K562 (cell line): ENCODE results near the gene PIM3. TPM values are rescaled to one million over a fixed set of nuclear protein-coding genes. Genes with fewer than 3 reads are reported as not detected.

Source experiments
- BCOR ChIP-seq: fragments of 450-650 bp; IDR thresholded peaks from 2 replicates; pipeline ENCODE4 v1.6.1; 2016
- FOXA3 ChIP-seq, 2 experiments: fragments of 450-650 bp in 1 of 2; sonication (generic) in 1 of 2; formaldehyde crosslinking; IDR thresholded peaks in 1 of 2; conservative IDR thresholded peaks in 1 of 2; 2 replicates each; pipeline versions ENCODE4 v1.4.0 to v1.8.0; 2020 to 2022; ENCODE audit warnings: mild to moderate bottlenecking in 2 of 2, missing genetic modification reagents in 1 of 2
- L3MBTL2 ChIP-seq: fragments of 450-650 bp; IDR thresholded peaks from 2 replicates; pipeline ENCODE4 v1.6.1; 2016; ENCODE audit warnings: mild to moderate bottlenecking, moderate library complexity
- NCOR1 ChIP-seq: fragments of 450-650 bp; IDR thresholded peaks from 2 replicates; pipeline ENCODE4 v1.6.1; 2016; ENCODE audit warnings: mild to moderate bottlenecking, moderate library complexity
- NFE2L1 ChIP-seq: fragments of 450-650 bp; IDR thresholded peaks from 2 replicates; pipeline ENCODE4 v1.6.1; 2016; ENCODE audit warnings: missing genetic modification characterization, low read depth, mild to moderate bottlenecking, missing compliant biosample characterization, moderate library complexity, borderline replicate concordance
- NFYB ChIP-seq: IDR thresholded peaks from 2 replicates; pipeline ENCODE4 v1.6.1; 2011; ENCODE audit warnings: mild to moderate bottlenecking, moderate library complexity; ENCODE audit not compliant: insufficient read length; ENCODE audit errors: extremely low read depth
- PHF8 ChIP-seq: fragments of 200-600 bp; sonication (generic); IDR thresholded peaks from 2 replicates; pipeline ENCODE4 v1.6.1; 2012; ENCODE audit warnings: mixed run types, mild to moderate bottlenecking, inconsistent platforms, low read length, moderate library complexity, borderline replicate concordance
- POLR3A ChIP-seq: IDR thresholded peaks from 2 replicates; pipeline ENCODE4 v1.6.1; 2011; ENCODE audit warnings: borderline replicate concordance, mild to moderate bottlenecking, moderate library complexity; ENCODE audit not compliant: insufficient read length, insufficient read depth; ENCODE audit errors: extremely low read depth
- PRDM10 ChIP-seq: fragments of 450-650 bp; IDR thresholded peaks from 2 replicates; pipeline ENCODE4 v1.6.1; 2018; ENCODE audit not compliant: partially characterized antibody
- PRMT5 ChIP-seq: sonication (generic); formaldehyde crosslinking; IDR thresholded peaks from 2 replicates; pipeline ENCODE4 v1.5.0; 2020; ENCODE audit warnings: missing genetic modification reagents
- RBFOX2 ChIP-seq: fragments of 200-400 bp; formaldehyde crosslinking; IDR thresholded peaks from 2 replicates; pipeline ENCODE4 v1.6.1; 2017; ENCODE audit warnings: low read depth, mild to moderate bottlenecking, low read length, moderate library complexity
- SMAD4 ChIP-seq: fragments of 250-450 bp; sonication (Bioruptor Pico); conservative IDR thresholded peaks from 2 replicates; pipeline ENCODE4 v1.8.0; 2021; ENCODE audit warnings: inconsistent platforms, mild to moderate bottlenecking, moderate library complexity
- U2AF2 ChIP-seq: fragments of 200-400 bp; formaldehyde crosslinking; optimal IDR thresholded peaks from 2 replicates; pipeline ENCODE3; 2017; ENCODE audit warnings: low read depth, mild to moderate bottlenecking, low read length
- ZBTB5 ChIP-seq: fragments of 450-650 bp; IDR thresholded peaks from 2 replicates; pipeline ENCODE4 v1.6.1; 2017; ENCODE audit warnings: antibody characterized with exemption
- ZNF124 ChIP-seq: sonication (generic); formaldehyde crosslinking; IDR thresholded peaks from 2 replicates; pipeline ENCODE4 v1.8.1; 2022; ENCODE audit warnings: missing genetic modification reagents
- ZNF232 ChIP-seq: sonication (generic); formaldehyde crosslinking; IDR thresholded peaks from 2 replicates; pipeline ENCODE4 v1.8.0; 2022; ENCODE audit warnings: mild to moderate bottlenecking, missing genetic modification reagents
- polyA plus RNA-seq, 8 experiments: library from polyadenylated mRNA; depleted of rRNA in 4 of 8; stranded (reverse) in 5 of 8; unstranded in 3 of 8; fragments of >200 nt; fragmentation: Nextera tagmentation in 2 of 8; fragmentation: Illumina TruSeq in 1 of 8; extraction: Ambion mirVana in 2 of 8; extraction: Trizol in 1 of 8; gene quantifications; 2 replicates each; pipeline versions ENCODE4 v1.2.1 to v1.2.3, GENCODE V29; 2011 to 2014; ENCODE audit warnings: inconsistent platforms in 1 of 8, missing spikeins in 1 of 8
- total RNA-seq, 7 experiments: library from RNA; depleted of rRNA in 6 of 7; stranded (reverse); fragments of >200 nt in 6 of 7; fragmentation: Illumina TruSeq in 2 of 7; extraction: Trizol in 2 of 7; gene quantifications; 2 replicates each; pipeline versions ENCODE4 v1.2.1 to v1.2.3, GENCODE V29; 2011 to 2021; ENCODE audit warnings: low replicate concordance in 1 of 7
- TF ChIP-seq, protein P1 (sequence below), 3 experiments: fragments of 200-800 bp in 1 of 3; sonication (Bioruptor generic) in 1 of 3; sonication (generic) in 1 of 3; formaldehyde crosslinking in 1 of 3; IDR thresholded peaks; 2 replicates each; pipeline versions ENCODE4 v1.6.1 to v1.8.0; 2016 to 2022; ENCODE audit warnings: mild to moderate bottlenecking in 2 of 3, missing compliant biosample characterization in 2 of 3, missing genetic modification characterization in 2 of 3, missing genetic modification reagents in 1 of 3
- TF ChIP-seq, protein P2 (sequence below): fragments of 250-450 bp; sonication (Bioruptor Pico); IDR thresholded peaks from 2 replicates; pipeline ENCODE4 v1.5.0; 2021

Gene PIM3
- total and polyA plus RNA-seq, 9 of the 15 experiments (the other 6 are each of a cell fraction or from before 2014, with no cell fraction given) = 0.24 to 40.5 (median 5.3) TPM

DNA sequence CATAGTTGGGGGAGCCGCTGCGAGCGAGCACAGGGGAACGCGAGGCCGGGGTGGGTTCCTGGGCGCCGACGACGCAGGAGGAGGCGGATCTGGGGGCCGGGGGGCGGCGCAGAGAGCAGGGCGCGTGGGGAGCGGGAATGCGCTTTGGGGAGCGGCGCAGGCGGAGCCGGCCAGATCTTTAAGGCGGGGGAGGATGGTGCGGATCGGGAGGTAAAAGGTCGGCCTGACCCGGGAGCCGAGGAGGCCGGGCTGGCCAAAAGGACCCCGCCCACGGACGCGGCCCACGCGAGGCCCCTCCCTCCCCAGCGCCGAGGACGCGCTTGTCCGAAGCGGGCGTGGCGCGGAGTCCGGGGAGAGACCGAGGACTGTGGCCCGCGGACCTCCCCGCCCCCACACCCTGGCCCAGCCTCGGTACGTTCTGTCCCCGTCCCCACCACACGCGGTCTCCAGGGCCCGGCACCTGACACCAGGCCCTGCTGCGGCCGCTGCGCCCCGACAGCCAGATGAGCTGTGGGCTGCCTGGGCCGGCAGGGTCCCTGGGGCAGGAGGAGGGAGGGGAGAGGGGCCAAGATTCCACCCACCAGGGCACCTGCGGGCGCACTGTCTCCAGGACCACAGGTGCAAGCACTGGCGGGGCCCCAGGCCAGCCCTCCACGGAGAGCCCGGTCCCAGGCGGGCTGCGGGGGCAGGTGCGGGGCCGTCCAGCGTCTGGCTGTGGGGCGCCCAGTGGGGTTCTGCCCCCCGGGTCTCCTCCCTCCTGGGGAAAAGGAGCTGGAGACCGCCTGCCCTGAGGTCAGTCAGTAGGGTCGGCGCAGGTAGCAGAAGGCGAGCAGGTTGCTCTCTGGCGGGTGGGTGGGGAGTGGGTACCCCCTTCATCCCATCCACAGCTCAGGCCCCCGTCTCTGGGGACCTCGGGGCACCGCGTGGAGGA is 10.9 kb downstream of the PIM3 start (continued):
- TF ChIP-seq BCOR = no peak
- no peak for TF ChIP-seq POLR3A
- no peak for TF ChIP-seq PRMT5
- no peak for TF ChIP-seq U2AF2
- TF ChIP-seq NFE2L1 (tag) = no peak
- no peak for TF ChIP-seq FOXA3 (CRISPR knock-in tag; conservative IDR thresholded peaks at IDR 0.05 in 1 of 2, IDR thresholded peaks at IDR 0.05 in 1 of 2)
- TF ChIP-seq, protein P1, sequence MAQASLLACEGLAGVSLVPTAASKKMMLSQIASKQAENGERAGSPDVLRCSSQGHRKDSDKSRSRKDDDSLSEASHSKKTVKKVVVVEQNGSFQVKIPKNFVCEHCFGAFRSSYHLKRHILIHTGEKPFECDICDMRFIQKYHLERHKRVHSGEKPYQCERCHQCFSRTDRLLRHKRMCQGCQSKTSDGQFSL (CRISPR knock-in tag; IDR thresholded peaks at IDR 0.05) = no peak
- TF ChIP-seq, protein P1 (tag; IDR thresholded peaks at IDR 0.05) = no peak
- peak; percentile 38; the same call in 1 of the 2 replicates for TF ChIP-seq PHF8
- no peak for TF ChIP-seq ZNF124 (CRISPR knock-in tag)
- TF ChIP-seq ZNF232 (CRISPR knock-in tag) = peak; percentile 62; the same call in 1 of the 2 replicates
- no peak for TF ChIP-seq NFYB
- TF ChIP-seq, protein P2, sequence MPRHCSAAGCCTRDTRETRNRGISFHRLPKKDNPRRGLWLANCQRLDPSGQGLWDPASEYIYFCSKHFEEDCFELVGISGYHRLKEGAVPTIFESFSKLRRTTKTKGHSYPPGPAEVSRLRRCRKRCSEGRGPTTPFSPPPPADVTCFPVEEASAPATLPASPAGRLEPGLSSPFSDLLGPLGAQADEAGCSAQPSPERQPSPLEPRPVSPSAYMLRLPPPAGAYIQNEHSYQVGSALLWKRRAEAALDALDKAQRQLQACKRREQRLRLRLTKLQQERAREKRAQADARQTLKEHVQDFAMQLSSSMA = no peak
- TF ChIP-seq ZBTB5 = no peak
- TF ChIP-seq PRDM10 = peak; percentile 18
- no peak for TF ChIP-seq NCOR1
- TF ChIP-seq RBFOX2 = peak; percentile 79
- TF ChIP-seq SMAD4 = 0 out of 2 replicates have a peak, but pooled peaks have one; percentile 35
- TF ChIP-seq L3MBTL2 = peak; percentile 68
